HEK293 (cell line): ENCODE data around the gene EXD3.

Experiments used
- BCL11B ChIP-seq: fragments of 450-650 bp; formaldehyde crosslinking; IDR thresholded peaks from 2 replicates; pipeline ENCODE4 v1.5.1; 2016; ENCODE audit warnings: low read depth, missing biosample characterization, missing genetic modification characterization
- KLF10 ChIP-seq: fragments of 450-650 bp; IDR thresholded peaks from 2 replicates; pipeline ENCODE4 v1.5.1; 2018; ENCODE audit warnings: missing biosample characterization, mild to moderate bottlenecking, missing genetic modification characterization
- PRDM4 ChIP-seq: fragments of 450-650 bp; formaldehyde crosslinking; IDR thresholded peaks from 2 replicates; pipeline ENCODE4 v1.5.1; 2017; ENCODE audit warnings: missing biosample characterization, missing genetic modification characterization
- TCF7L2 ChIP-seq: IDR thresholded peaks from 2 replicates; pipeline ENCODE4 v1.6.1; 2011; ENCODE audit warnings: low read depth, mild to moderate bottlenecking, inconsistent platforms, low read length, moderate library complexity, borderline replicate concordance
- YY1 ChIP-seq: fragments of 450-650 bp; formaldehyde crosslinking; IDR thresholded peaks from 2 replicates; pipeline ENCODE4 v1.5.1; 2018; ENCODE audit warnings: missing biosample characterization, missing genetic modification characterization
- ZBTB8A ChIP-seq: fragments of 450-650 bp; formaldehyde crosslinking; IDR thresholded peaks from 2 replicates; pipeline ENCODE4 v1.5.1; 2016; ENCODE audit warnings: missing biosample characterization, missing genetic modification characterization
- ZNF248 ChIP-seq: fragments of 450-650 bp; formaldehyde crosslinking; IDR thresholded peaks from 2 replicates; pipeline ENCODE4 v1.5.1; 2017; ENCODE audit warnings: missing biosample characterization, missing genetic modification characterization
- ZNF311 ChIP-seq: fragments of 450-650 bp; formaldehyde crosslinking; IDR thresholded peaks from 2 replicates; pipeline ENCODE4 v1.5.1; 2017; ENCODE audit warnings: missing biosample characterization, missing genetic modification characterization, borderline replicate concordance
- ZNF558 ChIP-seq: fragments of 450-650 bp; formaldehyde crosslinking; IDR thresholded peaks from 2 replicates; pipeline ENCODE4 v1.5.1; 2016; ENCODE audit warnings: missing biosample characterization, missing genetic modification characterization
- ZNF792 ChIP-seq: fragments of 450-650 bp; formaldehyde crosslinking; IDR thresholded peaks from 2 replicates; pipeline ENCODE4 v1.5.1; 2016; ENCODE audit warnings: missing biosample characterization, missing genetic modification characterization
- TF ChIP-seq, protein P1 (sequence below): fragments of 450-650 bp; formaldehyde crosslinking; IDR thresholded peaks from 2 replicates; pipeline ENCODE4 v1.5.1; 2016; ENCODE audit warnings: missing biosample characterization, missing genetic modification characterization
- TF ChIP-seq, protein P2 (sequence below): fragments of 450-650 bp; formaldehyde crosslinking; IDR thresholded peaks from 2 replicates; pipeline ENCODE4 v1.5.1; 2016; ENCODE audit warnings: missing biosample characterization, missing genetic modification characterization, borderline replicate concordance

DNA sequence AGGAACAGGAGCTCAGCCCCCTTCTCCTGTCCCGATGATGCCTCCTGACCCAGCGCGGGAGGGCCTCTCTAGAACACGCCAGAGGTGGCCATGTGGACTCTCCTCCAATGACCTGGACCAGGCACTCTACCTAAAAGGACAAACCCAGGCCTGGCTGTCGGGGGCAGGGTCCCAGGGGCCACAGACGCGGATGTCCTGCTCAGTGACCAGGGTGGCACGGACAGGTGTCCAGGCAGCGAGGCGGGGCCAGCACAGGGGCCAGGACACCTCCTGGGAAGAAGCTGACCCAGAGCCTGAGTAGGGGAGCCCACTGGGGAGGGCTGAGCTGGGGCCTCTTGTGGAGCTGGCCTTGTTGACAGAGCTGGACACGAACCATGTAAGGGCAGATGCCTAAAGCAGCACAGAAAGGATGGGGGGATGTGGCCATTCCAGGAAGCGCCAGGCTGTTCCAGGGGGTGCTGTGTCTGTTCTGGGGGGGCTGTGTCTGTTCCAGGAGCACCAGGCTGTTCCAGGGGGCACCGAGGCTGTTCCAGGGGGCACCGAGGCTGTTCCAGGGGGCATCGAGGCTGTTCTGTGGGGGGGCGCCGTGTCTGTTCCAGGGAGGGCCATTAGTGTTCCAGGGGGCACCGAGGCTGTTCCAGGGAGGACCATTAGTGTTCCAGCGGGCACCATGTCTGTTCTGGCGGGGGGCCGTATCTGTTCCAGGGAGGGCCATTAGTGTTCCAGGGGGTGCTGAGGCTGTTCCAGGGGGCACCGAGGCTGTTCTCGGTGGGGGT, 30.5 kb downstream of the EXD3 start:
- TF ChIP-seq YY1 (tag by site-specific recombination) (no peak), PRDM4 (no peak), ZBTB8A (tag by site-specific recombination) (no peak), ZNF558 (tag by site-specific recombination) (no peak), ZNF248 (no peak), ZNF311 (tag by site-specific recombination) (no peak), ZNF792 (tag by site-specific recombination) (no peak), KLF10 (tag by site-specific recombination) (no peak), TCF7L2 (no peak), BCL11B (tag by site-specific recombination) (no peak)
- TF ChIP-seq, protein P1, sequence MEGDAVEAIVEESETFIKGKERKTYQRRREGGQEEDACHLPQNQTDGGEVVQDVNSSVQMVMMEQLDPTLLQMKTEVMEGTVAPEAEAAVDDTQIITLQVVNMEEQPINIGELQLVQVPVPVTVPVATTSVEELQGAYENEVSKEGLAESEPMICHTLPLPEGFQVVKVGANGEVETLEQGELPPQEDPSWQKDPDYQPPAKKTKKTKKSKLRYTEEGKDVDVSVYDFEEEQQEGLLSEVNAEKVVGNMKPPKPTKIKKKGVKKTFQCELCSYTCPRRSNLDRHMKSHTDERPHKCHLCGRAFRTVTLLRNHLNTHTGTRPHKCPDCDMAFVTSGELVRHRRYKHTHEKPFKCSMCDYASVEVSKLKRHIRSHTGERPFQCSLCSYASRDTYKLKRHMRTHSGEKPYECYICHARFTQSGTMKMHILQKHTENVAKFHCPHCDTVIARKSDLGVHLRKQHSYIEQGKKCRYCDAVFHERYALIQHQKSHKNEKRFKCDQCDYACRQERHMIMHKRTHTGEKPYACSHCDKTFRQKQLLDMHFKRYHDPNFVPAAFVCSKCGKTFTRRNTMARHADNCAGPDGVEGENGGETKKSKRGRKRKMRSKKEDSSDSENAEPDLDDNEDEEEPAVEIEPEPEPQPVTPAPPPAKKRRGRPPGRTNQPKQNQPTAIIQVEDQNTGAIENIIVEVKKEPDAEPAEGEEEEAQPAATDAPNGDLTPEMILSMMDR, result no peak
- TF ChIP-seq, protein P2, sequence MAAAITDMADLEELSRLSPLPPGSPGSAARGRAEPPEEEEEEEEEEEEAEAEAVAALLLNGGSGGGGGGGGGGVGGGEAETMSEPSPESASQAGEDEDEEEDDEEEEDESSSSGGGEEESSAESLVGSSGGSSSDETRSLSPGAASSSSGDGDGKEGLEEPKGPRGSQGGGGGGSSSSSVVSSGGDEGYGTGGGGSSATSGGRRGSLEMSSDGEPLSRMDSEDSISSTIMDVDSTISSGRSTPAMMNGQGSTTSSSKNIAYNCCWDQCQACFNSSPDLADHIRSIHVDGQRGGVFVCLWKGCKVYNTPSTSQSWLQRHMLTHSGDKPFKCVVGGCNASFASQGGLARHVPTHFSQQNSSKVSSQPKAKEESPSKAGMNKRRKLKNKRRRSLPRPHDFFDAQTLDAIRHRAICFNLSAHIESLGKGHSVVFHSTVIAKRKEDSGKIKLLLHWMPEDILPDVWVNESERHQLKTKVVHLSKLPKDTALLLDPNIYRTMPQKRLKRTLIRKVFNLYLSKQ (tag by site-specific recombination), result no peak
